SK-N-MC (cell line): ENCODE data around the gene IVNS1ABP.
"Not testable (repeated sequence)": the region's sequence is repeated elsewhere in the genome, so short reads cannot be mapped to it uniquely, and the experiment has no call there.

Experiments used
- DNase-seq: peaks from one replicate; pipeline ENCODE4 v3.0.0-alpha.2; 2011; ENCODE audit warnings: low read depth, low spot score
- H3K27ac ChIP-seq: fragments of 200-600 bp; sonication (generic); 2 replicates; pipeline ENCODE4 v1.5.1; 2016; ENCODE audit warnings: mixed run types
- H3K36me3 ChIP-seq: fragments of 200-600 bp; sonication (generic); 2 replicates; pipeline ENCODE4 v1.6.1; 2017; ENCODE audit warnings: antibody characterized with exemption, low read length, mixed read lengths; ENCODE audit not compliant: insufficient read depth
- H3K4me3 ChIP-seq: fragments of 200-600 bp; sonication (generic); 2 replicates; pipeline ENCODE4 v1.5.1; 2016
- H3K9ac ChIP-seq: fragments of 200-600 bp; sonication (generic); 2 replicates; pipeline ENCODE4 v1.8.0; 2017; ENCODE audit warnings: mixed run types, mixed read lengths; ENCODE audit not compliant: insufficient read length
- H3K9me3 ChIP-seq: fragments of 200-600 bp; sonication (generic); 2 replicates; pipeline ENCODE4 v1.6.1; 2017; ENCODE audit warnings: low read depth, mild to moderate bottlenecking, antibody characterized with exemption, low read length, moderate library complexity, mixed read lengths
- EZH2 ChIP-seq: fragments of 200-600 bp; sonication (generic); IDR thresholded peaks from one replicate; pipeline ENCODE4 v1.6.1; 2017; ENCODE audit warnings: antibody characterized with exemption
- FOXP2 ChIP-seq: optimal IDR thresholded peaks from 2 replicates; pipeline ENCODE3; 2011; ENCODE audit warnings: mild to moderate bottlenecking, moderate library complexity; ENCODE audit not compliant: insufficient read depth; ENCODE audit errors: extremely low read length, control extremely low read depth
- POLR2AphosphoS5 ChIP-seq: IDR thresholded peaks from 2 replicates; pipeline ENCODE4 v1.6.1; 2012; ENCODE audit warnings: mild to moderate bottlenecking, low read depth, low read length, borderline replicate concordance

Gene IVNS1ABP

DNA sequence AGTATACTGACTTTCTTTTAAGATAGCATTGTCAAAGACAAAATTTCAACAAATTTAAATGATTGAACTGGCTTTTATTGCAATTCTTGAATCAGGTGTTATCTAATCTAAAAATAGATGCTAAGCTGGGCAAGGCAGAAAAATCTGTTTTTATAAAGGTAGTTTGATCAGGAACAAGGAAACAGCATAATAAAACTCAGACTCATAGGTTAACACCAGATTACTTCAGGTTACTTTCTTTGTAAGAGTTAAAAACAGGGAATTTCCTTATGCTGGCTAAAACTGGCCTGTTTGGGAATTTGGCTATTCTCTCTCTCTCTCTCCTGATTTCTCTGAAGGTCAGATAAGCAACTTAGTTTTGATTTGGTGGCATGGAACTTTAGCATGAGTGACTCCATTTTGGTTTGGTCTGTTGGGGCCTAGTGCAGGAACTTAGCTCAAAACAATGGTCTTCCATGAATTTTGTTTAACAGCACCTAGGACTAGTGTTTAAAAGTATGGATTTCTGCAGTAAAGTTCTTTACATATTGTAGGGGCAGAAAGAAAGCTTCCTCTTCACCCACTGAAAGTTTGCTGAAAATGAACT lies 24.2 kb upstream of the IVNS1ABP start:
- TF ChIP-seq EZH2 (no peak), POLR2AphosphoS5 (no peak), FOXP2 (no peak)
- Histone ChIP-seq H3K4me3 (no peak overlapping the region), H3K9me3 (no peaks in the 10 kb centered on the region), H3K9ac (no peak overlapping the region), H3K27ac (no peak overlapping the region), H3K36me3 (no peaks in the 10 kb centered on the region)
- DNase-seq: no peak

- no peak for DNase-seq
- Histone ChIP-seq H3K27ac (no peak overlapping the region), H3K4me3 (no peak overlapping the region), H3K9ac (no peak overlapping the region), H3K9me3 (no peaks in the 10 kb centered on the region), H3K36me3 (no peaks in the 10 kb centered on the region)
- no peak for TF ChIP-seq EZH2
- TF ChIP-seq POLR2AphosphoS5: no peak
- TF ChIP-seq FOXP2: no peak
Observed at GRCh38 chr1:185338719-185339622, 21.9 kb upstream of the IVNS1ABP start.

DNA sequence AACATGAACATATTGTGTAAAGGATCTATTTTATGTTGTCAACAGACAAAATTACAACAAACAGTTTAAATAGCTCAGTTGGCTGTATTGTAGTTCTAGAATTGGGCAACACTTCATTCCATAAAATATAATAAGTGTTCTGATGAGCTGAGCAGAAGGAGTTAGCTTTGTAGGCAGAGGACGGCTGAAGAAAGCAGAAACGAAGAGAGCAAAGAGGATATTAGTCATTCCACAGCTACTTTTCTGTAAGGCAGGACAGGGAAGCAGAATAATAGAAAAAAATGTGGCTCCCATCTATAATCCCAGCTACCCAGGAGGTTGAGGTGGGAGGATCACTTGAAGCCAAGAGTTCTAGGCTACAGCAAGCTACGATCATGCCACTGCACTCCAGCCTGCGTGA lies 20.2 kb upstream of the IVNS1ABP start:
- Histone ChIP-seq H3K4me3 (no peak overlapping the region), H3K9me3 (no peaks in the 10 kb centered on the region), H3K27ac (no peak overlapping the region), H3K36me3 (no peaks in the 10 kb centered on the region), H3K9ac (no peak overlapping the region)
- DNase-seq: no peak
- TF ChIP-seq FOXP2: no peak
- no peak for TF ChIP-seq EZH2
- TF ChIP-seq POLR2AphosphoS5: no peak

DNA sequence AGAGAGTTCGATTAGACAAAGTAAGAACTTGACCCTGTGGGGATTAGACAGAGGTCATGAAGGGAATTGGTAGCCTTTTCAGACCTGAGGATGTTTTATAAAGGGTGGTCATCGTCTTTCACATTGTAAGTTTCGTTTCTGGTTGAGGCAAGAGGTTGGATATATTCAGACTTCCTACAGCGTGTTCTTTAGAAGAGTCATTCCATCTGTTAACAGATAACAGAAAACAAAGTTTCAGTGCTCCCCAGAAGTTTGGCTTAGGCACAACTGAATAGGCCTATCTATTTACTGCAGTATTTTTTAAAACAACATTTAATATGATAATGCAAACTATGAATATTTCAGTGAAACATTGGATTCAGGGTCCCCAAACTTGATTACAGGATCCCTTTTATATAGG lies 17.1 kb upstream of the IVNS1ABP start:
- no peak for TF ChIP-seq EZH2
- TF ChIP-seq FOXP2: no peak
- TF ChIP-seq POLR2AphosphoS5: no peak
- DNase-seq: no peak
- Histone ChIP-seq H3K9ac (no peak overlapping the region), H3K36me3 (no peaks in the 10 kb centered on the region), H3K27ac (no peak overlapping the region), H3K4me3 (no peak overlapping the region), H3K9me3 (no peaks in the 10 kb centered on the region)

- H3K4me3 ChIP-seq: no peak overlapping the region
- no peak overlapping the region for H3K27ac ChIP-seq
- no peaks in the 10 kb centered on the region for H3K9me3 ChIP-seq
- no peaks in the 10 kb centered on the region for H3K36me3 ChIP-seq
- TF ChIP-seq POLR2AphosphoS5 (no peak), FOXP2 (no peak), EZH2 (no peak)
- no peak for DNase-seq
- H3K9ac ChIP-seq: no peak overlapping the region
Observed at GRCh38 chr1:185328255-185328654, 11.2 kb upstream of the IVNS1ABP start.

DNA sequence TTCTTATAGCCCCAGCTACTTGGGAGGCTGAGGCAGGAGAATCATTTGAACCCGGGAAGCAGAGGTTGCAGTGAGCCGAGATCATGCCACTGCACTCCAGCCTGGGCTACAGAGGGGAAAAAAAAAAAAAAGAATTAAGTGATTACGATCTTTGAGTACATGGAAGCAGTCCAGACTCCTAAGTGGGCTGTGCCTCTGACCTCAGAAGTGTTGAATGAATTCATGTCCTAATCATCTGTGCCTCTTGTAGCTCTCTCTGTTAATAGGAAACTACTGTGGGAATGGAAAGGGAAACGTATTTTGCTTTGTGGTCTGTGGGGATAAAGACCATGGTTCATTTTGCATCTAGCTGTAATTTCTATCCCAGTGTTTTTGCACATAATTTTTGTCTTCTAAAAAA lies 8.4 kb upstream of the IVNS1ABP start:
- Histone ChIP-seq H3K9ac (no peak overlapping the region), H3K36me3 (no peaks in the 10 kb centered on the region), H3K4me3 (no peak overlapping the region), H3K27ac (no peak overlapping the region), H3K9me3 (no peaks in the 10 kb centered on the region)
- DNase-seq: no peak
- no peak for TF ChIP-seq EZH2
- TF ChIP-seq FOXP2: no peak
- no peak for TF ChIP-seq POLR2AphosphoS5

GRCh38 chr1:185324118-185324517 lies 7.1 kb upstream of the IVNS1ABP start:
- Histone ChIP-seq H3K4me3 (no peak overlapping the region), H3K36me3 (no peaks in the 10 kb centered on the region), H3K9ac (no peak overlapping the region), H3K27ac (no peak overlapping the region), H3K9me3 (no peaks in the 10 kb centered on the region)
- no peak for DNase-seq
- no peak for TF ChIP-seq FOXP2
- no peak for TF ChIP-seq POLR2AphosphoS5
- no peak for TF ChIP-seq EZH2

DNA sequence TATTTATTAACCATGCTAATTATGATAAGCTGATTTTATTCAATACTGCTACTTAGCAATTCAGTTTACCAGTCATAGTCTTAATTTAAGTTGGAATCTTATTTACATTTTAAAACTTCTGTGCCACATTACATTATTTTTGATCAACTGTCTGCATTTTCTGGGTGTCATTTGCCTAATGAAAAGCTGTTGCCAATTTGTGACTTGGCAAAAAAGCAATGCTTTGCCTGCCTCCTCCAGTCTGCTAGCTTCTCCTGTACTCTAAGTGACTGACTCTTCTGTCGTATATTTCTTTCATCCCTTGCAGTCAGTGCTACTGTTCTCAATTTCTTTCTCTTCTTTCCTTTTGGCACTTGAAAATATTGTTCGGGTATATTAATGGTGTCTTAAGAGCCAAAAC lies 5.6 kb upstream of the IVNS1ABP start:
- no peaks in the 10 kb centered on the region for H3K36me3 ChIP-seq
- peak overlapping the region; percentile 12 for H3K9ac ChIP-seq
- H3K27ac ChIP-seq: peak overlapping the region; percentile 76
- no peak for TF ChIP-seq EZH2
- peak; percentile 17 for TF ChIP-seq FOXP2
- H3K9me3 ChIP-seq: no peaks in the 10 kb centered on the region
- DNase-seq: no peak
- peak overlapping the region; percentile 36; the same call in 1 of the 2 replicates for H3K4me3 ChIP-seq

- not testable (repeated sequence) for H3K27ac ChIP-seq, H3K9me3 ChIP-seq, H3K9ac ChIP-seq, H3K36me3 ChIP-seq, DNase-seq, H3K4me3 ChIP-seq
Observed at GRCh38 chr1:185321653-185322221, 4.7 kb upstream of the IVNS1ABP start.

- not testable (repeated sequence) for DNase-seq, H3K9me3 ChIP-seq
Observed at GRCh38 chr1:185321104-185321503, 4.1 kb upstream of the IVNS1ABP start.

More at GRCh38 chr1:185321104-185321503, 4.1 kb upstream of the IVNS1ABP start:
- not testable (repeated sequence) for H3K36me3 ChIP-seq, H3K4me3 ChIP-seq, H3K9ac ChIP-seq, H3K27ac ChIP-seq
